Left ventricle myocardium inferior (tissue), 1 donor: ENCODE data around the gene NHP2. TPM values are rescaled to one million over a fixed set of nuclear protein-coding genes. Genes with fewer than 3 reads are reported as not detected.

Experiments used
- DNase-seq: peaks from one replicate; pipeline ENCODE4 v3.0.0-alpha.2; 2020
- H3K27ac ChIP-seq: fragments of 200-600 bp; replicated peaks from 2 replicates; pipeline ENCODE4 v1.8.0; 2021
- H3K27me3 ChIP-seq: fragments of 200-600 bp; 2 replicates; pipeline ENCODE4 v1.8.0; 2021; ENCODE audit warnings: low read depth
- H3K36me3 ChIP-seq: fragments of 200-600 bp; 2 replicates; pipeline ENCODE4 v1.8.0; 2021
- H3K4me1 ChIP-seq: fragments of 200-600 bp; 2 replicates; pipeline ENCODE4 v1.8.0; 2021
- H3K4me3 ChIP-seq: fragments of 200-600 bp; 2 replicates; pipeline ENCODE4 v1.8.0; 2021; ENCODE audit warnings: mild to moderate bottlenecking, moderate library complexity
- H3K9me3 ChIP-seq: fragments of 200-600 bp; replicated peaks from 2 replicates; pipeline ENCODE4 v1.8.0; 2021
- intact Hi-C: fragments of 100-400 bp; cut with micrococcal nuclease; formaldehyde crosslinking; loops from one replicate; pipeline ENCODE4 v1.11.0; 2022
- total RNA-seq: library from RNA; stranded (reverse); fragmentation: NEBNext Ultra II Directional; extraction: Animal tissue kit (Norgen Biotek cat#: 25700); gene quantifications from one replicate; pipeline ENCODE4 v1.2.1, GENCODE V29; 2021
- TF ChIP-seq, protein P1 (sequence below): fragments of 200-600 bp; IDR thresholded peaks from 2 replicates; pipeline ENCODE4 v1.8.0; 2021; ENCODE audit warnings: antibody characterized with exemption, mild to moderate bottlenecking, borderline replicate concordance
- donor health status: DM: no; HTN: yes; CAD: no; lungs with severe emphysema.

NHP2 gene
- total RNA-seq, 1 donor from 2014 or later = 78.1 TPM

DNA sequence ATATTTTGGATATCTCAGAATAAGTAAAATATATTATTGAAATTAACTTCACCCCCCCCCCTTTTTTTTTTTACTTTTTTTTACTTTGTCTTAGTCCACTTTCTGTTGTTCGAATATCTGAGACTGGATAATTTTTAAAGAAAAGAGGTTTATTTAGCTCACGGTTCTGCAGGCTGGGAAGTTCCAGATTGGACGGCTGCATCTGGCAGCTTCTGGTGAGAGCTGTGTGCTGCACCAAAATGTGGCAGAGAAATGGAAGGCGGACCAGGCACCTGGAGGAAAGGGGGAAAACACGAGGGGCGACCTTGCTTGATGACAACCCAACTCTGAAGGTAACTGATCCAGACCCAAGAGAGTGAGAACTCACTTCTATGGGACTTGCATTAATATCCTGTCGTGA, 39.1 kb upstream of the NHP2 start:
- TF ChIP-seq, protein P1, sequence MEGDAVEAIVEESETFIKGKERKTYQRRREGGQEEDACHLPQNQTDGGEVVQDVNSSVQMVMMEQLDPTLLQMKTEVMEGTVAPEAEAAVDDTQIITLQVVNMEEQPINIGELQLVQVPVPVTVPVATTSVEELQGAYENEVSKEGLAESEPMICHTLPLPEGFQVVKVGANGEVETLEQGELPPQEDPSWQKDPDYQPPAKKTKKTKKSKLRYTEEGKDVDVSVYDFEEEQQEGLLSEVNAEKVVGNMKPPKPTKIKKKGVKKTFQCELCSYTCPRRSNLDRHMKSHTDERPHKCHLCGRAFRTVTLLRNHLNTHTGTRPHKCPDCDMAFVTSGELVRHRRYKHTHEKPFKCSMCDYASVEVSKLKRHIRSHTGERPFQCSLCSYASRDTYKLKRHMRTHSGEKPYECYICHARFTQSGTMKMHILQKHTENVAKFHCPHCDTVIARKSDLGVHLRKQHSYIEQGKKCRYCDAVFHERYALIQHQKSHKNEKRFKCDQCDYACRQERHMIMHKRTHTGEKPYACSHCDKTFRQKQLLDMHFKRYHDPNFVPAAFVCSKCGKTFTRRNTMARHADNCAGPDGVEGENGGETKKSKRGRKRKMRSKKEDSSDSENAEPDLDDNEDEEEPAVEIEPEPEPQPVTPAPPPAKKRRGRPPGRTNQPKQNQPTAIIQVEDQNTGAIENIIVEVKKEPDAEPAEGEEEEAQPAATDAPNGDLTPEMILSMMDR = no peak
- intact Hi-C loops = no loop called here
- no peaks in the 10 kb centered on the region for H3K36me3 ChIP-seq

DNA sequence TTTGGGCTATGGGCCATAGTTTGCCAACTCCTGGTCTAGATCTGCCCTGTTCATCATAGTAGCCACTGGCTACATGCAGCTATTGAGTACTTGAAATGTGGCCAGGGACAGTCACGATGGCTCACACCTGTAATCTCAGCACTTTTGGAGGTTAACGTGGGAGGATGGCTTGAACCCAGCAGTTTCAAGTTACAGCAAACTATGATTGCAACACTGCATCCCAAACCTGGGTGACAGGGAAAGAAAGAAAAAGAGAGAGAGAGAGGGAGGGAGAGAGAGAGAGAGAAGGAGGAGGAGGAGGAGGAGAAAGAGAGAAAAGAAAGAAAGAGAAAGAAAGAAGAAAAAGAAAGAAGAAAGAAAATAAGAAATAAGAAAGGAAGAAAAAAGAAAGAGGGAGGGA, 38.6 kb upstream of the NHP2 start:
- Histone ChIP-seq H3K4me1 (no peaks in the 10 kb centered on the region), H3K27me3 (peaks cover 57% of the 10 kb centered on the region), H3K36me3 (no peaks in the 10 kb centered on the region), H3K27ac (no peak overlapping the region), H3K9me3 (no peaks in the 10 kb centered on the region), H3K4me3 (no peak overlapping the region)
- DNase-seq = no peak
- TF ChIP-seq, protein P1 = no peak
- intact Hi-C loops = no loop called here

More for the DNA sequence above, 39.1 kb upstream of the NHP2 start:
- Histone ChIP-seq H3K4me3 (no peak overlapping the region), H3K27me3 (peaks cover 57% of the 10 kb centered on the region), H3K9me3 (no peaks in the 10 kb centered on the region), H3K4me1 (no peaks in the 10 kb centered on the region), H3K27ac (no peak overlapping the region)
- no peak for DNase-seq

DNA sequence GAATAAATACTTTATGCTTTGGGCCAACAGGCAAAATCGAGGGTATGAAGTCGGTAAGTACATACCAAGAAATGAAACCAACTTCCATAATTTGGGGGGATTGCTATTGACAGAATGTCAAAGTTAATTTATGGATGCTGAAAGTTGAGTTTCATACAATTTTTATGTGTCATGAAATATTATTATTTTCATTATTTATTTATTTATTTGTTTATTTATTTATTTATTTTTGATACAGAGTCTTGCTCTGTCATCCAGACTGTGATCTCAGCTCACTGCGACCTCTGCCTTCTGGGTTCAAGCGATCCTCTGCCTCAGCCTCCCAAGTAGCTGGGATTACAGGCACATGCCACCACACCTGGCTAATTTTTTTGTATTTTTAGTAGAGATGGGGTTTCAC, 38.0 kb upstream of the NHP2 start:
- no peak overlapping the region for H3K27ac ChIP-seq
- peaks cover 57% of the 10 kb centered on the region for H3K27me3 ChIP-seq
- no peak for DNase-seq
- TF ChIP-seq, protein P1 = no peak
- H3K36me3 ChIP-seq = no peaks in the 10 kb centered on the region
- intact Hi-C loops = no loop called here
- H3K4me1 ChIP-seq = no peaks in the 10 kb centered on the region
- no peaks in the 10 kb centered on the region for H3K9me3 ChIP-seq
- no peak overlapping the region for H3K4me3 ChIP-seq

DNA sequence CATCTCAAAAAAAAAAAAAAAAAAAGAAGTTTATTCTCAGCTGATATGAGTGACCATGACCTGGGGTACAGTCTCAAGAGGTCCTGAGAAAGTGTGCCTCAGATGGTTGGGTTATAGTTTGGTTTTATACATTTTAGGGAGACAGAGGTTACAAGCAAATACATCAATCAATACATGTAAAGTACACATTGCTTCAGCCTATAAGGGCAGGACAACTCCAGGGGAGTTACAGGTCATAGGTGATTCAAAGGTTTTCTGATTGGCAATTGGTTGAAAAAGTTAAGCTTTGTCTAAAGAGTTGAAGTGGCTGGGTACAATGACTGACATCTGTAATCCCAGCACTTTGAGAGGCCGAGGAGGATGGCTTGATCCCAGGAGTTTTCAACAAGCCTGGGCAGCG, 35.7 kb upstream of the NHP2 start:
- Histone ChIP-seq H3K4me1 (no peaks in the 10 kb centered on the region), H3K4me3 (no peak overlapping the region), H3K9me3 (no peaks in the 10 kb centered on the region), H3K36me3 (no peaks in the 10 kb centered on the region), H3K27ac (no peak overlapping the region), H3K27me3 (peaks cover 52% of the 10 kb centered on the region)
- DNase-seq = no peak
- intact Hi-C loops = no loop called here
- TF ChIP-seq, protein P1 = no peak

DNA sequence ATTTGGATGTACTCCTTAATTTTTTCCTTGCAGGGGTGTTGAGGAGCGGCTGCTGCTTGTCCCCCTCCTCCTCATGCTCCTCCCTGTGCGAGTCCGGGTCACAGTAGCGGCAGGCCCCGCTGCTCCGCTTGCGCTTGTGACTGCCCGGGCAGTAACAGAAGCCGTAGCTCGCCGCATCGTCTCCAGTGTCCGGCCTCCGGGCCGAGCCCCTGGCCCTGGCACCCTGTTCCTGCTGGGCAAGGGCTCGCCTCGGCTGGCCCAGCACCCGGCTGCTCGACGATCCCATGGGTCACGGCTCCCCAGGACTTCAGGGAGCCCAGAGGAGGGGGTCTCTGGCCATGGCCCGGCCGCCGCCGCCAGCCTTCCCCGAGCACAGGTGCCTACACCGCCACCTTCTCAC, 33.3 kb upstream of the NHP2 start, which contains the start of gene GMCL2:
GMCL2 (minus strand) TSS at position 358 of the 400 bp plus-strand sequence; CDS start at position 286, 72 bp downstream.
- Histone ChIP-seq H3K4me3 (no peak within 1 kb of the TSS), H3K27ac (no peak within 1 kb of the TSS), H3K27me3 (peaks cover 39% of the 10 kb centered on the region), H3K36me3 (no peaks in the 10 kb centered on the region), H3K9me3 (no peaks in the 10 kb centered on the region), H3K4me1 (no peaks in the 10 kb centered on the region)
- TF ChIP-seq, protein P1 = no peak
- DNase-seq = no peak
- intact Hi-C loops = no loop called here
